HG03521 (cell line): ENCODE measurements around the gene TBC1D3I.
"Not testable (repeated sequence)": the region's sequence is repeated elsewhere in the genome, so short reads cannot be mapped to it uniquely, and the experiment has no call there.

Experiments
- ATAC-seq: cut with Tn5 transposase; IDR thresholded peaks from one replicate; pipeline ENCODE4 v1.9.1; 2021; ENCODE audit warnings: mild to moderate bottlenecking, moderate library complexity; ENCODE audit not compliant: unreplicated experiment

Gene TBC1D3I

GRCh38 chr17:36264470-36264869, at the start of gene TBC1D3I:
TSS of gene TBC1D3I (minus strand) at chr17:36264570. CDS start at chr17:36262985, 1,585 bp downstream.
- ATAC-seq = not testable (repeated sequence)

GRCh38 chr17:36295161-36295560, 30.8 kb upstream of the TBC1D3I start:
- ATAC-seq = not testable (repeated sequence)

- ATAC-seq = not testable (repeated sequence)
Measured at GRCh38 chr17:36289965-36290612, 25.7 kb upstream of the TBC1D3I start.

- not testable (repeated sequence) for ATAC-seq
Measured at GRCh38 chr17:36284219-36284618, 19.8 kb upstream of the TBC1D3I start.

- not testable (repeated sequence) for ATAC-seq
Measured at GRCh38 chr17:36283256-36283655, 18.9 kb upstream of the TBC1D3I start.

- ATAC-seq = not testable (repeated sequence)
Measured at GRCh38 chr17:36242046-36242445, 22.3 kb downstream of the TBC1D3I start.

- ATAC-seq = not testable (repeated sequence)
Measured at GRCh38 chr17:36229644-36230043, 34.7 kb downstream of the TBC1D3I start.

- not testable (repeated sequence) for ATAC-seq
Measured at GRCh38 chr17:36222967-36223366, 41.4 kb downstream of the TBC1D3I start.

- not testable (repeated sequence) for ATAC-seq
Measured at GRCh38 chr17:36221581-36222100, 42.7 kb downstream of the TBC1D3I start.

GRCh38 chr17:36220737-36221580, 43.4 kb downstream of the TBC1D3I start:
- ATAC-seq = not testable (repeated sequence)

GRCh38 chr17:36219556-36219955, 44.8 kb downstream of the TBC1D3I start:
- not testable (repeated sequence) for ATAC-seq

- not testable (repeated sequence) for ATAC-seq
Measured at GRCh38 chr17:36215406-36216308, 48.7 kb downstream of the TBC1D3I start.

- ATAC-seq = no peak
Measured at GRCh38 chr17:36214918-36215317, 49.5 kb downstream of the TBC1D3I start.

- ATAC-seq = no peak
Measured at GRCh38 chr17:36213695-36214094, 50.7 kb downstream of the TBC1D3I start.

GRCh38 chr17:36212966-36213365, 51.4 kb downstream of the TBC1D3I start:
- no peak for ATAC-seq

- no peak for ATAC-seq
Measured at GRCh38 chr17:36212272-36212605, 52.1 kb downstream of the TBC1D3I start.

GRCh38 chr17:36211484-36212271, 52.7 kb downstream of the TBC1D3I start:
- ATAC-seq = not testable (repeated sequence)

- ATAC-seq = peak; percentile 56
Measured at GRCh38 chr17:36210439-36211211, 53.7 kb downstream of the TBC1D3I start, which contains the start of gene CCL4L2. TSS of gene CCL4L2 (plus strand) at chr17:36211063.

GRCh38 chr17:36209575-36209974, 54.8 kb downstream of the TBC1D3I start:
- ATAC-seq = no peak
